EL (cell line): ENCODE results near the gene ARL3.

Experiments
- DNase-seq: peaks from one replicate; pipeline ENCODE4 v3.0.0-alpha.2; 2016

ARL3 gene

GRCh38 chr10:102633287-102633686, 80.9 kb downstream of the ARL3 start:
- peak; percentile 85 for DNase-seq

- DNase-seq = peak; percentile 45
These were observed 81.6 kb downstream of the ARL3 start for GRCh38 chr10:102632394-102633111.

- no peak for DNase-seq
These were observed 82.4 kb downstream of the ARL3 start for GRCh38 chr10:102631525-102632393.

DNA sequence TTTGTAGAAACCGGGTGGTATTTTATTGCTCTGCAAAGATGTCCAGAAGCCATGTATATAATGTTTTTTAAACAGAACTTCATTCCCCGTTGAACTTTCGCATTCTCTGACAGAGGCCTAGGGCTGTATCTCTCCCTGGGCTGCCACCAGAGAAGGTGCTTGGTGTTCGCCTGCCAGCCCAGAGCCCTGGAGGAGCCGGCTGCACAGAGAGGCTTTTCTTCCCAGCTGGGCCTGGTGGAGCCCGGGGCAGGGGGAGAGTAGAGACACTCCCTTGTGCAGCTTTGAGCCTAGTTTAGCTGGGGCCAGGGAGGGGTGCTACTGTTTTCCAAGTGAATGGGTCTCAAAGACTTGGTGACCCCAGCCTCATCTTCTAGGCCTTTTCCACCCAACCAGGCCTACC, 83.5 kb downstream of the ARL3 start:
- DNase-seq = no peak

DNA sequence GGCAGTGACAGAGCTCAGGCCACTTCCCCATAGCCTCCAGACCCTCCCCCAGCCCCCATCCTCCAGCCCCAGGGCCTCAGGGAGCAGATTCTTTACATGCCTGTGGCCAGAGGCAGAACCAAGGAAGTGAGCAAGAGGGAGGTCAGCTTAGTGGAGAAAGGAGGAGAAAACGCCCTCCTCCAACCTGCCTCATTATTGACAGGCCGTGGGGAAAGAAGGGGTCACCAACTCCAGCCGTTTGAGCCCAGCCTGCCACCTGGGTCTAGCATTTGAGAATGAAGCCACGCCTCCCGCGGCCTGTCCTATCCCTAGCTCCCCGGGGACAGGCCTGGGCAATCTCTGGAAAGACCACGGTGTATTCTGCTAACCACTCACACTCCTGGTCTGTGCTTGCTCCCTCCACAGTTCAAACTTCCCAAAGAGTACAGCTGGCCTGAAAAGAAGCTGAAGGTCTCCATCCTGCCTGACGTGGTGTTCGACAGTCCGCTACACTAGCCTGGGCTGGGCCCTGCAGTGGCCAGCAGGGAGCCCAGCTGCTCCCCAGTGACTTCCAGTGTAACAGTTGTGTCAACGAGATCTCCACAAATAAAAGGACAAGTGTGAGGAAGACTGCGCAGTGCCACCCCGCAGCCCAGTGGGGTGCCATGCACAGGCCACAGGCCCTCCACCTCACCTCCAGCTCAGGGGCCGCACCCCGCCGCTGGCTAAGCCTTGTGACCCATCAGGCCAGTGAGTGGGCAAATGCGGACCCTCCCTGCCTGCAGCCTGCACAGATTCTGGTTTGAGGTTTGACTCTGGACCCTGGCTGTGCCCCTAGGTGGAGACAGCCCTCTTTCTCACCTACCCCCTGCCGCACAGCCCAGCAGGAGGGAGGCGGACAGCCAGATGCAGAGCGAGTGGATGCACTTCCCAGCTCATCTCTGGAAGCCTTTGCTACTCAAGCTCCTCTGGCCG, 84.3 kb downstream of the ARL3 start:
- DNase-seq = peak; percentile 97

GRCh38 chr10:102628451-102628911, 85.7 kb downstream of the ARL3 start:
- DNase-seq = peak; percentile 62

DNA sequence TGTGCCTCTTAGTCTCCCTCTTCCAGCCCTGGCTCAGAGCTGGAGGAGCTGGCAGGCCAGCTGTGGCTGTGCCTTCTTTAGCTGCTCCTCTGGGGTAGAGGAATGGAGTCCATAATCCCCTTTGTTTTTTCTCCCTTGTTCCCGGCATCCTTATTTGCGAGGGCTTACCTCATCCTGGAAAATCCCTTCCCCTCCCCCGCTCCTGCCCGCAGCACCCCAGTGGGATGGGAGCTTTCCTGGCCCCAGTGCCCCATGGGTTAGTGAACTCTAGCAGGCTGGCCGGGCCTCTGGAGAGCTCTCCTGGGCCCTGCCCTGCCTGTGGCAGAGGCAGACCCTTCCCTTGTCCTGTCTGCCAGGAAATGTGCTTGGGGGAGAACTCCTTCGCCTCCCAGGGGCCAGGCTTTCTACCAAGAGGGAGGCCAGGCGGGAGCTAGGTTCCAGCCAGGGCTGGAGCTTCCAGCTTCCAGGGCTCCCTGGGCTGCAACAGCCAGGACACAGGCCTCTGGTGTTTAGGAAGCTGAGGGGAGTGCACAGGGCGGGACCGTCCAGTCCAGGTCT, 86.4 kb downstream of the ARL3 start:
- peak; percentile 84 for DNase-seq

DNA sequence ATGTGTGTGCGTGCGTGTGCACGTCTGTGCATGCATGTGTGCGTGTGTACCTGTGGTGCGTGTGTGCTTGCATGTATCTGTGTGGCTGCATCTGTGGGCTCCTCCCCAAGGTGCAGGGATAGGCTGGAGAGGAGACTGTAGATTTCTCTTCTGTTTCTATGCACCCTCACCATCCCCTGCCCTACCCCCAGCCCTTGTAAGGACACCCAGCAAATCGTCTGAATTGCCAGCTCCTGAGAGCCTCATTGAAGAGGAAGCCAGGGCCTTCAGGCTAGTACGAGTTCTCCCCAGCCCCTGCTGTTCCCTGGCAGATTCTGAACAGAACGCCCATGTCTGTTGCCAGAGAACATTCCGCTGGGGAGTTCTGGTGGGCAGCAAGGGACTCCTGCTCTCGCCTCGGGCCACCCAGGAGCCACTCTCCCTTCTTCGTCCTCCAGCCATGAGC, 86.9 kb downstream of the ARL3 start:
- no peak for DNase-seq

- no peak for DNase-seq
These were observed 88.0 kb downstream of the ARL3 start for GRCh38 chr10:102626026-102626685.

- no peak for DNase-seq
These were observed 89.2 kb downstream of the ARL3 start for GRCh38 chr10:102624751-102625645.

- DNase-seq = no peak
These were observed 90.1 kb downstream of the ARL3 start for GRCh38 chr10:102624094-102624493.
